DMS 273 (cell line): ENCODE data around the gene USP3.

Source experiments
- DNase-seq: peaks from one replicate; lab custom pipeline; 2025; ENCODE audit not compliant: unreplicated experiment; lab: John Stamatoyannopoulos, UW

The USP3 gene

DNA sequence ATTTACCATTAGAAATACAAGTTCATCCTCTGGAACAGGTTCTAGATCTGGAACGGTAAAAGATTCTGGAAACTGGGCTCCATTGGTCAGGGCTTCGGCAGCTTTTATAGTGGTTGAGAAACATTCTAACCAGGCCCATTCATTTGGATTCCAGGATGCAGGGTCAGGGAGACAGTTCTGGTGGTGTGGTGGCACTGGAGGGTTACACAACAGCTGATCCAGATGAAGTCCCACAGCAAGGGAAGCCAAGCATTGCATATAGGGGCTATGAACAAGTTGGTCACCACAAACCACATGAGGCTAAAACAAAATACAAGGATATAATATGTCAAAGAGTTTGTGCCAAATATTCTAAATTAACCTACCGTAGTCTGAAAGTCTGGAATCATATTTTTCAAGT is 135.8 kb downstream of the USP3 start:
- DNase-seq: no peak
